ENCODE data around the gene FMNL2.
A peak's percentile ranks its signal among the peaks of the same experiment; 100 is the strongest.

The FMNL2 gene

GRCh38 chr2:152337511-152337903 lies 2.5 kb downstream of the FMNL2 start:
- TF ChIP-seq, protein P1, sequence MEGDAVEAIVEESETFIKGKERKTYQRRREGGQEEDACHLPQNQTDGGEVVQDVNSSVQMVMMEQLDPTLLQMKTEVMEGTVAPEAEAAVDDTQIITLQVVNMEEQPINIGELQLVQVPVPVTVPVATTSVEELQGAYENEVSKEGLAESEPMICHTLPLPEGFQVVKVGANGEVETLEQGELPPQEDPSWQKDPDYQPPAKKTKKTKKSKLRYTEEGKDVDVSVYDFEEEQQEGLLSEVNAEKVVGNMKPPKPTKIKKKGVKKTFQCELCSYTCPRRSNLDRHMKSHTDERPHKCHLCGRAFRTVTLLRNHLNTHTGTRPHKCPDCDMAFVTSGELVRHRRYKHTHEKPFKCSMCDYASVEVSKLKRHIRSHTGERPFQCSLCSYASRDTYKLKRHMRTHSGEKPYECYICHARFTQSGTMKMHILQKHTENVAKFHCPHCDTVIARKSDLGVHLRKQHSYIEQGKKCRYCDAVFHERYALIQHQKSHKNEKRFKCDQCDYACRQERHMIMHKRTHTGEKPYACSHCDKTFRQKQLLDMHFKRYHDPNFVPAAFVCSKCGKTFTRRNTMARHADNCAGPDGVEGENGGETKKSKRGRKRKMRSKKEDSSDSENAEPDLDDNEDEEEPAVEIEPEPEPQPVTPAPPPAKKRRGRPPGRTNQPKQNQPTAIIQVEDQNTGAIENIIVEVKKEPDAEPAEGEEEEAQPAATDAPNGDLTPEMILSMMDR (conservative IDR thresholded peaks at IDR 0.05; ENCODE audit: control insufficient read depth, insufficient read depth, low read depth, low read length) = no peak
- no peak for DNase-seq (ENCODE audit: low read depth)
- peak overlapping the region; percentile 84 for H3K4me3 ChIP-seq (ENCODE audit: control insufficient read depth, low read depth, low read length)

DNA sequence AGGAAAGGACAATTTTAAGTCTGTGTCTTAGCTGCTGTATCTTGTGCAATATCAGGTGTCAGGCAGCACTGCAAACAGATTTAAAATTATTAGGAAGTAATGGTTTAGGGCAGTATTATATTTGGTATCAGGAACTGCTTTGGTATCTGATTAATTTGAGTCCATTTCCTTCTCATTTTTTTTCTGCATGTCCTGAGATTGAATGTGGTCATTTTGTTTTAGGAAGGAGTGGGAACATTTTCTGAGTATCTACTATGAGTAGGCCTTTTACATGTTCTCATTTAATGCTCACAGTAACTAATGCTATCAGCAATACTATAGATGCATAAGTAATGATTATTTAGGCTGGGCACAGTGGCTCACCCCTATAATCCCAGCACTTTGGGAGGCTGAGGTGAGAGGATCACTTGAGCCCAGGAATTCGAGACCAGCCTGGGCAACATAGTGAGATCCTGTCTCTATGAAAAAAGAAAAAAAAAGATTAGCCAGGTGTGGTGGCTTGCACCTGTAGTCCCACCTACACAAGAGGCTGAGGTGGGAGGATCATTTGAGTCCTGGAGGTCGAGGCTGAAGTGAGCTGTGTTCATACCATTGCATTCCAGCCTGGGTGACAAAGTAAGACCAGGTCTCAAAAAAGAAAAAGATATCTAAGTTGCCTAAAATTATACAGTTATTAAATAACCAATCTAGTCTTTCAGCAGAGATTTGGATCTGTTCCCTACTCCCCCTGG lies 4.7 kb downstream of the FMNL2 start:
- TF ChIP-seq, protein P1 (conservative IDR thresholded peaks at IDR 0.05; ENCODE audit: control insufficient read depth, insufficient read depth, low read depth, low read length) = no peak
- no peak overlapping the region for H3K4me3 ChIP-seq (ENCODE audit: control insufficient read depth, low read depth, low read length)
- no peak for DNase-seq (ENCODE audit: low read depth)

DNA sequence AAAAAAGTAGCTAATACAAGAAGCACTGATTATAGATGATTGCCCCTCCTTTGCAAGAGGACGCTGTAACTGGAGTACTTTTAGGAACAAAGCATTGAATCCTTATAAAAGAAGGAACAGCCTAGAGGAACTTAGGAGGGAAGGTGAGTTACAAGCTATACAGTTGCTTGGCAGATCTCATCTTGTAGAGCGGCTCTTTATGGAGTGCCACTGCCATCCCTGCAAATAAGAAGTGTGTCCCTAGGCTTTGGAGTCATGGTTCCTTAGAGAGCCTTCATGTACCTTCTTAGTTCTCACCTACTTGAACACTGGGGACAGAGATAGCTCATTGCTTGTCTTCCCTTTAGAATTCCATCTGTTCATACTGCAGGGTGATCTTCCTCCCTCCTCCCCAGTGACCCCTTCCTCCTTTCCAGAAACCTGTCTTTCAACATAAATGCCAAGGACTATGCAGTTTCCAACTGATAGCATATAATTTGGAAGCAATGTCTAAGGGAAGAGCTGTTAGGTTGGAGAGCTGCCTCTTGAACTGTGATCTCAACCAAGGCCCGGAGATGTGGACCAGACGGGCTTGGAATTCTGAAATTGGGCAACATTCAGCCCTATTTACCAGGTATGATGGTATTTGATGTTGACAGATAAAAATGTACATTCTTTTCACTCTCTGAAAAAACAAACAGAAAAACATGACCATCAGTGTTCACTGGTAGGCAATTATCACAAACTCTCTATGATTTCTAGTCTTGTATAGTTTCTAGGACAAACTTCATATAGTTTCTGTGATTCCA lies 7.5 kb downstream of the FMNL2 start:
- TF ChIP-seq, protein P1 (conservative IDR thresholded peaks at IDR 0.05; ENCODE audit: control insufficient read depth, insufficient read depth, low read depth, low read length) = no peak
- no peak for DNase-seq (ENCODE audit: low read depth)
- no peak overlapping the region for H3K4me3 ChIP-seq (ENCODE audit: control insufficient read depth, low read depth, low read length)

- no peak overlapping the region for H3K4me3 ChIP-seq (ENCODE audit: control insufficient read depth, low read depth, low read length)
- DNase-seq (ENCODE audit: low read depth) = no peak
- TF ChIP-seq, protein P1 (conservative IDR thresholded peaks at IDR 0.05; ENCODE audit: control insufficient read depth, insufficient read depth, low read depth, low read length) = no peak
Measured at GRCh38 chr2:152343426-152343825, 8.5 kb downstream of the FMNL2 start.

DNA sequence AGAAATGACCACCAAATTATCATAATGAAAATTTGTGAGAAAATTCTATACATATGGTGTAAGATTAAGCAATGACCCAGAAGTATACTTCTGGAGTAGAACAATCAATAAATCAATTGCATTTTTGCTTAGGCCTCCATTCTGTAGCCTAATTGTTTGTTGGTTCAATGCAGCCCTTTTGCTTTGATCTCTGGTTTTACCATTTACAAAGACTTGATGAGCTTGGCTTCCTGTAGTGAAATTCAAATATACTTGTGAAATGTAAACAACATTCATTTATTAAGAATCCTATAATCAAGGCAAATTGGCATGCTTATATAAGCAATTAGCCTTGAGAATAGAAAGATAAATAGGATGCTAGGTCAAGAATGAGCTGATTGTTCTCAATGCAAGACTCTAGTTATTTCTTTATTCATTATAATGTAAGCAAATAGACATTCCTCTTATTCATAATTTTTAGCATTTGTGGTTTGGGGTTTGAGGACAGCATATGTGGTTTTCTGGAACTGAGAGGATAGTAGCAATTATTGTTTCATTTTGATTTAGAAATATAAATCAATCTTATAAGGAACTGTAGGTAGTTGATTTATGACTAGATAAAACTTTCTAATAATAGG lies 9.7 kb downstream of the FMNL2 start:
- no peak overlapping the region for H3K4me3 ChIP-seq (ENCODE audit: control insufficient read depth, low read depth, low read length)
- no peak for DNase-seq (ENCODE audit: low read depth)
- TF ChIP-seq, protein P1 (conservative IDR thresholded peaks at IDR 0.05; ENCODE audit: control insufficient read depth, insufficient read depth, low read depth, low read length) = no peak

DNA sequence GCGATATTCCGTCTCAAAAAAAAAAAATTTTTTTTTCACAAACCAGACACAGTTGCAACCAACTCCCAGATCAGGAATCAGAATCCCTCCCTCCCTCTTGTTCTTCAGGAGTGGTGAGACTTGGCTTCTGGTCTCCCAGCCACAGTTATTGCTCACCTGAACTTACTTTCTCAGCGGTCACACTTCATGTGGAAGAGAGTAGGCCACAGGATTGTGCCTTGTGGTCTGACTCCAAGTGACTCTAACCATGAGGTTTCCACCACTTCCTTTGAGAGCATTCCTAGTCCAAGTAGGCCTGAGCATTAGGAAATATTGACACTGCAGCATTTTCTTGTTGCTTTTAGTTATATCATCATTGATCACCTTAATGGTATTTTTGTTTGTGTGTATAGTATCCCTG lies 12.1 kb downstream of the FMNL2 start:
- TF ChIP-seq, protein P1 (conservative IDR thresholded peaks at IDR 0.05; ENCODE audit: control insufficient read depth, insufficient read depth, low read depth, low read length) = no peak
- H3K4me3 ChIP-seq (ENCODE audit: control insufficient read depth, low read depth, low read length) = no peak overlapping the region
- peak; percentile 75 for DNase-seq (ENCODE audit: low read depth)

Measured in fibroblast of mammary gland (primary cell).